HCT116 (cell line): Measurements from ENCODE around the gene SOCS1. TPM values are rescaled to one million over a fixed set of nuclear protein-coding genes. Genes with fewer than 3 reads are reported as not detected.

ENCODE experiments used
- ATAC-seq: fragments of 200-7000 bp; cut with Tn5 transposase; 2 replicates; pipeline ENCODE4 v1.9.1; 2020; ENCODE audit warnings: mild to moderate bottlenecking, moderate library complexity
- BruUV-seq: library from RNA; stranded (reverse); fragments of 400-500 nt; replicated peaks from 2 replicates; lab custom pipeline; 2021; lab: Mats Ljungman, UMichigan
- CTCF ChIA-PET: fragments of 300-600 bp; sonication (Branson Sonifier 250); formaldehyde crosslinking; loops from one replicate; lab custom pipeline; 2021; ENCODE audit warnings: antibody characterized with exemption; lab: Charles Lee
- POLR2A ChIA-PET: fragments of 300-600, 350-600 bp; sonication (Branson Sonifier 250); formaldehyde crosslinking; loops from one replicate; lab custom pipeline; 2021; ENCODE audit warnings: antibody characterized with exemption; lab: Charles Lee
- RAD21 ChIA-PET, 2 experiments: fragments of 300-600 bp; sonication (Branson Sonifier 250); formaldehyde crosslinking; loops; one replicate each; lab custom pipeline; 2023; ENCODE audit warnings: low total read pairs in 2 of 2; ENCODE audit not compliant: uncharacterized antibody in 2 of 2, unreplicated experiment in 2 of 2, low non-redundant PET in 1 of 2; lab: Charles Lee
- DNase-seq: peaks from one replicate; pipeline ENCODE4 v3.0.0-alpha.2; 2010; ENCODE audit warnings: low read depth, low spot score
- H2AFZ ChIP-seq: fragments of 200-600 bp; shearing (Covaris generic), sonication (generic); 2 replicates; pipeline ENCODE4 v1.6.1; 2017; ENCODE audit warnings: low read depth, mixed run types, mixed read lengths, antibody characterized with exemption, low read length; ENCODE audit not compliant: poor library complexity, severe bottlenecking
- H3K27ac ChIP-seq: 2 replicates; pipeline ENCODE4 v1.5.1; 2012; ENCODE audit warnings: low read depth, low read length
- H3K27me3 ChIP-seq: fragments of 200-600 bp; sonication (generic); 2 replicates; pipeline ENCODE4 v1.6.1; 2016; ENCODE audit warnings: mixed run types, low read length, mixed read lengths; ENCODE audit not compliant: insufficient read depth
- H3K36me3 ChIP-seq, 2 experiments: fragments of 200-500 bp in 1 of 2; fragments of 200-600 bp in 1 of 2; sonication (Bioruptor generic) in 1 of 2; sonication (generic) in 1 of 2; 2 replicates each; pipeline versions ENCODE4 v1.5.1 to v1.6.1; 2014 to 2016; ENCODE audit warnings: low read length in 2 of 2, inconsistent platforms in 1 of 2, mixed read lengths in 1 of 2, mixed run types in 1 of 2; ENCODE audit not compliant: insufficient read depth in 2 of 2, control insufficient read depth in 1 of 2
- H3K4me1 ChIP-seq, 2 experiments: fragments of 200-600 bp in 1 of 2; sonication (generic) in 1 of 2; 2 replicates each; pipeline versions ENCODE4 v1.5.1 to v1.6.1; 2012 to 2017; ENCODE audit warnings: low read length in 2 of 2, inconsistent platforms in 1 of 2, mild to moderate bottlenecking in 1 of 2, mixed read lengths in 1 of 2, mixed run types in 1 of 2, moderate library complexity in 1 of 2; ENCODE audit not compliant: insufficient read depth in 2 of 2, control insufficient read depth in 1 of 2
- H3K4me2 ChIP-seq: fragments of 200-600 bp; sonication (generic); 2 replicates; pipeline ENCODE4 v1.6.1; 2017; ENCODE audit warnings: mixed run types, low read length, mixed read lengths
- H3K4me3 ChIP-seq, 2 experiments: fragments of 200-600 bp in 1 of 2; sonication (generic) in 1 of 2; replicated peaks in 1 of 2; 2 replicates each; pipeline ENCODE4 v1.5.1; 2011 to 2016; ENCODE audit warnings: low read length in 2 of 2, control low read depth in 1 of 2, low read depth in 1 of 2, mild to moderate bottlenecking in 1 of 2, mixed read lengths in 1 of 2, mixed run types in 1 of 2
- H3K79me2 ChIP-seq: fragments of 200-600 bp; sonication (generic); 2 replicates; pipeline ENCODE4 v1.6.1; 2017; ENCODE audit warnings: mild to moderate bottlenecking, mixed run types, low read length, moderate library complexity, mixed read lengths; ENCODE audit not compliant: insufficient read depth
- H3K9ac ChIP-seq: fragments of 200-600 bp; sonication (generic); 2 replicates; pipeline ENCODE4 v1.6.1; 2016; ENCODE audit warnings: low read length, mixed read lengths
- H3K9me2 ChIP-seq: fragments of 200-600 bp; sonication (generic), shearing (Covaris generic); 2 replicates; pipeline ENCODE4 v1.6.1; 2017; ENCODE audit warnings: mixed run types, mild to moderate bottlenecking, moderate library complexity; ENCODE audit not compliant: insufficient read depth
- H3K9me3 ChIP-seq, 2 experiments: fragments of 200-500 bp in 1 of 2; fragments of 200-600 bp in 1 of 2; sonication (Bioruptor generic) in 1 of 2; sonication (generic) in 1 of 2; 2 replicates each; pipeline ENCODE4 v1.6.1; 2014 to 2017; ENCODE audit warnings: low read length in 2 of 2, mixed read lengths in 2 of 2, inconsistent platforms in 1 of 2, low read depth in 1 of 2, mild to moderate bottlenecking in 1 of 2, mixed run types in 1 of 2, moderate library complexity in 1 of 2; ENCODE audit not compliant: control insufficient read depth in 1 of 2, insufficient read depth in 1 of 2
- H4K20me1 ChIP-seq: fragments of 200-600 bp; sonication (generic), shearing (Covaris generic); 2 replicates; pipeline ENCODE4 v1.6.1; 2017; ENCODE audit warnings: mixed run types, mild to moderate bottlenecking, moderate library complexity; ENCODE audit not compliant: insufficient read depth
- CBX3 ChIP-seq: IDR thresholded peaks from 2 replicates; pipeline ENCODE4 v1.6.1; 2012; ENCODE audit warnings: low read depth
- EGR1 ChIP-seq: IDR thresholded peaks from 2 replicates; pipeline ENCODE4 v1.6.1; 2012; ENCODE audit warnings: low read depth
- EZH2phosphoT487 ChIP-seq: fragments of 200-600 bp; IDR thresholded peaks from 2 replicates; pipeline ENCODE4 v1.6.1; 2018; ENCODE audit warnings: antibody characterized with exemption, borderline replicate concordance
- FOSL1 ChIP-seq: IDR thresholded peaks from 2 replicates; pipeline ENCODE4 v1.6.1; 2012; ENCODE audit warnings: low read depth
- JUND ChIP-seq: IDR thresholded peaks from 2 replicates; pipeline ENCODE4 v1.6.1; 2012
- POLR2AphosphoS5 ChIP-seq: IDR thresholded peaks from 2 replicates; pipeline ENCODE4 v1.6.1; 2011; ENCODE audit warnings: mild to moderate bottlenecking, low read depth, low read length, moderate library complexity
- RAD21 ChIP-seq: IDR thresholded peaks from 2 replicates; pipeline ENCODE4 v1.6.1; 2012; ENCODE audit warnings: low read depth, mild to moderate bottlenecking
- SIN3A ChIP-seq: IDR thresholded peaks from 2 replicates; pipeline ENCODE4 v1.6.1; 2012; ENCODE audit warnings: low read depth
- SP1 ChIP-seq: IDR thresholded peaks from 2 replicates; pipeline ENCODE4 v1.6.1; 2012; ENCODE audit warnings: low read depth
- SRF ChIP-seq: IDR thresholded peaks from 2 replicates; pipeline ENCODE4 v1.6.1; 2012; ENCODE audit warnings: low read depth
- YY1 ChIP-seq: IDR thresholded peaks from 2 replicates; pipeline ENCODE4 v1.6.1; 2011; ENCODE audit warnings: low read length, low read depth, moderate library complexity, mild to moderate bottlenecking; ENCODE audit not compliant: insufficient replicate concordance; ENCODE audit errors: extremely low read depth
- ZNF274 ChIP-seq: fragments of 200-500 bp; sonication (Bioruptor generic); IDR thresholded peaks from 2 replicates; pipeline ENCODE4 v1.6.1; 2014; ENCODE audit warnings: mild to moderate bottlenecking, low read depth, low read length, inconsistent platforms
- intact Hi-C: fragments of 100-400 bp; cut with micrococcal nuclease; formaldehyde crosslinking; loops from 2 replicates; pipeline ENCODE4 v1.10.0; 2022
- total RNA-seq: library from RNA; stranded (reverse); gene quantifications from one replicate; pipeline ENCODE4 v1.2.1, GENCODE V29; 2021; ENCODE audit not compliant: unreplicated experiment
- TF ChIP-seq, protein P1 (sequence below): IDR thresholded peaks from 2 replicates; pipeline ENCODE4 v1.6.1; 2012
- TF ChIP-seq, protein P2 (sequence below): IDR thresholded peaks from 2 replicates; pipeline ENCODE4 v1.6.1; 2012; ENCODE audit warnings: low read depth
- TF ChIP-seq, protein P3 (sequence below): IDR thresholded peaks from 2 replicates; pipeline ENCODE4 v1.6.1; 2011; ENCODE audit warnings: mild to moderate bottlenecking, low read length, moderate library complexity; ENCODE audit not compliant: insufficient replicate concordance; ENCODE audit errors: extremely low read depth
- TF ChIP-seq, protein P4 (sequence below): IDR thresholded peaks from 2 replicates; pipeline ENCODE4 v1.6.1; 2012

SOCS1 gene
- total RNA-seq, 1 experiment from 2014 or later = 4.9 TPM

DNA sequence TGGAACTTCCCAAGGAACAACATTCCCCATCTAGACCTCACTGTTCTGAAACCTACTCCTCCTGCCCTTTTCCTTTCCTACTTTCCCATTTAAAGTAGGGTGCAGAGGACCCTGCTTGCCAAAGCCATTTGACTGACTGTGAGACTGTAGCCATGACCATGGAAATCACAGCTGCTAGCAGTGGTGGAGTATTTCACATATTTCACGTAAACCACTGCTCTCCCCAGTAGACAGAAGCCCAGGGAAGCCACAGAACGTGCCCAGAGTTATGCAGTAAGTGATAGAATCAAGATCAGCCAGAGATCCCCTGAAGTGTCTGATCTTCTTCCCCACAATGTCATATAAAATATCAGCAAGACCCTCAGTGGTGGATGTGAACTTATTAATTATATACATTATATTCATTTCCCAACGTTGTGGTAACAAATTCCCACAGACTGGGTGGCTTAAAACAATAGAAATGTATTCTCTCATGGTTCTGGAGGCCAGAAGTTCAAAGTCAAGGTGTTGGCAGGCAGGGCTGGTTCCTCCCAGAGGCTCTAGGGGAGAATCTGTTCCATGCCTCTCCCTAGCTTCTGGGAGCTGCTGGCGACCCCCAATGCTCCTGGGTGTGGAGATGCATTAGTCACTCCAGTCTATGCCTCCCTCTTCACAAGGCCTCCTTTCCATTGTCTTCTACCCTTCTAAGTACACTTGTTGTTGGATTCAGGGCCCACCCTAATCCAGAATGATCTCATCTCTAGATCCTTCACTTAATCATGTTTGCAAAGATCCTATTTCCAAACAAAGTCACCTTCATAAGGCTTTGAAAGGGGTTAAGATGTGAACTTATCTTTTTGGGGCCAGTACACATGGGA is 45.9 kb upstream of the SOCS1 start:
- no peak overlapping the region for H3K27ac ChIP-seq
- no peaks in the 10 kb centered on the region for H3K9me2 ChIP-seq
- no peak for DNase-seq
- CTCF ChIA-PET = interaction anchor here (1.7 kb wide), 1 partner anchor 55 kb away, joined by 3 read pairs; no protein-coding TSS in a partner anchor
- H4K20me1 ChIP-seq = no peaks in the 10 kb centered on the region
- intact Hi-C loops = no loop called here
- H3K27me3 ChIP-seq = no peaks in the 10 kb centered on the region
- H2AFZ ChIP-seq = no peak overlapping the region
- no peaks in the 10 kb centered on the region for H3K9me3 ChIP-seq
- TF ChIP-seq RAD21 (no peak), POLR2AphosphoS5 (no peak), SP1 (no peak), EZH2phosphoT487 (no peak), ZNF274 (no peak), YY1 (no peak), FOSL1 (no peak), CBX3 (no peak), SRF (no peak), SIN3A (no peak), EGR1 (no peak), JUND (no peak)
- TF ChIP-seq, protein P1, sequence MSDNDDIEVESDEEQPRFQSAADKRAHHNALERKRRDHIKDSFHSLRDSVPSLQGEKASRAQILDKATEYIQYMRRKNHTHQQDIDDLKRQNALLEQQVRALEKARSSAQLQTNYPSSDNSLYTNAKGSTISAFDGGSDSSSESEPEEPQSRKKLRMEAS = no peak
- TF ChIP-seq, protein P2, sequence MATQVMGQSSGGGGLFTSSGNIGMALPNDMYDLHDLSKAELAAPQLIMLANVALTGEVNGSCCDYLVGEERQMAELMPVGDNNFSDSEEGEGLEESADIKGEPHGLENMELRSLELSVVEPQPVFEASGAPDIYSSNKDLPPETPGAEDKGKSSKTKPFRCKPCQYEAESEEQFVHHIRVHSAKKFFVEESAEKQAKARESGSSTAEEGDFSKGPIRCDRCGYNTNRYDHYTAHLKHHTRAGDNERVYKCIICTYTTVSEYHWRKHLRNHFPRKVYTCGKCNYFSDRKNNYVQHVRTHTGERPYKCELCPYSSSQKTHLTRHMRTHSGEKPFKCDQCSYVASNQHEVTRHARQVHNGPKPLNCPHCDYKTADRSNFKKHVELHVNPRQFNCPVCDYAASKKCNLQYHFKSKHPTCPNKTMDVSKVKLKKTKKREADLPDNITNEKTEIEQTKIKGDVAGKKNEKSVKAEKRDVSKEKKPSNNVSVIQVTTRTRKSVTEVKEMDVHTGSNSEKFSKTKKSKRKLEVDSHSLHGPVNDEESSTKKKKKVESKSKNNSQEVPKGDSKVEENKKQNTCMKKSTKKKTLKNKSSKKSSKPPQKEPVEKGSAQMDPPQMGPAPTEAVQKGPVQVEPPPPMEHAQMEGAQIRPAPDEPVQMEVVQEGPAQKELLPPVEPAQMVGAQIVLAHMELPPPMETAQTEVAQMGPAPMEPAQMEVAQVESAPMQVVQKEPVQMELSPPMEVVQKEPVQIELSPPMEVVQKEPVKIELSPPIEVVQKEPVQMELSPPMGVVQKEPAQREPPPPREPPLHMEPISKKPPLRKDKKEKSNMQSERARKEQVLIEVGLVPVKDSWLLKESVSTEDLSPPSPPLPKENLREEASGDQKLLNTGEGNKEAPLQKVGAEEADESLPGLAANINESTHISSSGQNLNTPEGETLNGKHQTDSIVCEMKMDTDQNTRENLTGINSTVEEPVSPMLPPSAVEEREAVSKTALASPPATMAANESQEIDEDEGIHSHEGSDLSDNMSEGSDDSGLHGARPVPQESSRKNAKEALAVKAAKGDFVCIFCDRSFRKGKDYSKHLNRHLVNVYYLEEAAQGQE = no peak
- TF ChIP-seq, protein P3, sequence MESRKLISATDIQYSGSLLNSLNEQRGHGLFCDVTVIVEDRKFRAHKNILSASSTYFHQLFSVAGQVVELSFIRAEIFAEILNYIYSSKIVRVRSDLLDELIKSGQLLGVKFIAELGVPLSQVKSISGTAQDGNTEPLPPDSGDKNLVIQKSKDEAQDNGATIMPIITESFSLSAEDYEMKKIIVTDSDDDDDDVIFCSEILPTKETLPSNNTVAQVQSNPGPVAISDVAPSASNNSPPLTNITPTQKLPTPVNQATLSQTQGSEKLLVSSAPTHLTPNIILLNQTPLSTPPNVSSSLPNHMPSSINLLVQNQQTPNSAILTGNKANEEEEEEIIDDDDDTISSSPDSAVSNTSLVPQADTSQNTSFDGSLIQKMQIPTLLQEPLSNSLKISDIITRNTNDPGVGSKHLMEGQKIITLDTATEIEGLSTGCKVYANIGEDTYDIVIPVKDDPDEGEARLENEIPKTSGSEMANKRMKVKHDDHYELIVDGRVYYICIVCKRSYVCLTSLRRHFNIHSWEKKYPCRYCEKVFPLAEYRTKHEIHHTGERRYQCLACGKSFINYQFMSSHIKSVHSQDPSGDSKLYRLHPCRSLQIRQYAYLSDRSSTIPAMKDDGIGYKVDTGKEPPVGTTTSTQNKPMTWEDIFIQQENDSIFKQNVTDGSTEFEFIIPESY = no peak
- TF ChIP-seq, protein P4, sequence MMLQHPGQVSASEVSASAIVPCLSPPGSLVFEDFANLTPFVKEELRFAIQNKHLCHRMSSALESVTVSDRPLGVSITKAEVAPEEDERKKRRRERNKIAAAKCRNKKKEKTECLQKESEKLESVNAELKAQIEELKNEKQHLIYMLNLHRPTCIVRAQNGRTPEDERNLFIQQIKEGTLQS = no peak
- no peak for ATAC-seq
- H3K36me3 ChIP-seq = no peaks in the 10 kb centered on the region
- POLR2A ChIA-PET = interaction anchor here (1.4 kb wide), 1 partner anchor 46 kb away, joined by 4 read pairs; the partner anchor contains the start of gene SOCS1
- no peaks in the 10 kb centered on the region for H3K4me1 ChIP-seq
- no TSS peak for BruUV-seq
- no peak overlapping the region for H3K4me3 ChIP-seq
- H3K4me2 ChIP-seq = no peak overlapping the region
- no peak overlapping the region for H3K9ac ChIP-seq
- H3K79me2 ChIP-seq = no peaks in the 10 kb centered on the region
- RAD21 ChIA-PET = no interaction called here
